CD14-positive monocyte (primary cell): ENCODE results near the gene SCEL. TPM values are rescaled to one million over a fixed set of nuclear protein-coding genes. Genes with fewer than 3 reads are reported as not detected.

Experiments
- DNase-seq, 3 donors: peaks; one replicate each; pipeline ENCODE4 v3.0.0-alpha.2; 2011 to 2022
- H2AFZ ChIP-seq: 2 replicates; pipeline ENCODE4 v1.6.0; 2012; ENCODE audit warnings: mild to moderate bottlenecking, low read depth, low read length, inconsistent platforms; ENCODE audit not compliant: insufficient read depth, poor library complexity, severe bottlenecking
- H3K27ac ChIP-seq, 2 donors: 1 replicate in 1 of 2; 2 replicates in 1 of 2; pipeline ENCODE4 v1.5.1; 2012 to 2013; ENCODE audit warnings: low read length in 2 of 2, control low read depth in 1 of 2, inconsistent platforms in 1 of 2, low read depth in 1 of 2, mild to moderate bottlenecking in 1 of 2
- H3K27me3 ChIP-seq, 2 donors: one replicate each; pipeline versions ENCODE4 v1.6.0 to v1.6.1; 2011 to 2013; ENCODE audit warnings: low read length in 2 of 2; ENCODE audit not compliant: control insufficient read depth in 2 of 2, insufficient read depth in 2 of 2
- H3K36me3 ChIP-seq, 2 donors: replicated peaks in 1 of 2; 1 replicate in 1 of 2; 2 replicates in 1 of 2; pipeline versions ENCODE4 v1.5.1 to v1.6.1; 2012 to 2013; ENCODE audit warnings: low read length in 2 of 2, control low read depth in 1 of 2, inconsistent platforms in 1 of 2, mild to moderate bottlenecking in 1 of 2; ENCODE audit not compliant: insufficient read depth in 2 of 2, control insufficient read depth in 1 of 2
- H3K4me1 ChIP-seq, 2 donors: 1 replicate in 1 of 2; 2 replicates in 1 of 2; pipeline versions ENCODE4 v1.5.1 to v1.6.1; 2012 to 2013; ENCODE audit warnings: low read length in 2 of 2, control low read depth in 1 of 2, inconsistent platforms in 1 of 2, mild to moderate bottlenecking in 1 of 2, moderate library complexity in 1 of 2; ENCODE audit not compliant: insufficient read depth in 2 of 2, control insufficient read depth in 1 of 2
- H3K4me2 ChIP-seq: replicated peaks from 2 replicates; pipeline ENCODE3; 2012; ENCODE audit warnings: low read length, moderate library complexity, mild to moderate bottlenecking; ENCODE audit not compliant: poor library complexity, severe bottlenecking; ENCODE audit errors: extremely low read depth
- H3K4me3 ChIP-seq, 3 experiments: fragments of 200-600 bp in 1 of 3; sonication (generic) in 1 of 3; replicated peaks in 1 of 3; 1 replicate in 2 of 3; 2 replicates in 1 of 3; pipeline ENCODE4 v1.5.1; 2011 to 2013; ENCODE audit warnings: low read length in 3 of 3, mild to moderate bottlenecking in 3 of 3, control low read depth in 2 of 3, low read depth in 2 of 3, inconsistent platforms in 1 of 3, moderate library complexity in 1 of 3
- H3K79me2 ChIP-seq: 2 replicates; pipeline ENCODE4 v1.6.0; 2012; ENCODE audit warnings: mild to moderate bottlenecking, control low read depth, inconsistent platforms, low read length, moderate library complexity; ENCODE audit not compliant: insufficient read depth
- H3K9ac ChIP-seq: 2 replicates; pipeline ENCODE4 v1.6.0; 2017; ENCODE audit warnings: low read length, mild to moderate bottlenecking; ENCODE audit not compliant: insufficient read depth, poor library complexity, severe bottlenecking
- H3K9me3 ChIP-seq, 2 donors: replicated peaks in 1 of 2; 1 replicate in 1 of 2; 2 replicates in 1 of 2; pipeline versions ENCODE4 v1.5.1 to v1.6.1; 2012 to 2013; ENCODE audit warnings: low read length in 2 of 2, control low read depth in 1 of 2; ENCODE audit not compliant: control insufficient read depth in 1 of 2, insufficient read depth in 1 of 2
- H4K20me1 ChIP-seq: 2 replicates; pipeline ENCODE4 v1.6.0; 2012; ENCODE audit warnings: mild to moderate bottlenecking, low read length, control low read depth, moderate library complexity; ENCODE audit not compliant: insufficient read depth
- H3K27ac Mint-ChIP-seq, 7 donors: one replicate each; pipeline ENCODE4 v1.8.0; 2020; ENCODE audit warnings: mild to moderate bottlenecking in 7 of 7, mixed read lengths in 7 of 7, moderate library complexity in 6 of 7, inconsistent platforms in 2 of 7
- H3K27me3 Mint-ChIP-seq, 3 donors: one replicate each; pipeline ENCODE4 v1.8.0; 2021 to 2022; ENCODE audit warnings: low read depth in 3 of 3, mild to moderate bottlenecking in 3 of 3, mixed read lengths in 3 of 3, moderate library complexity in 3 of 3, inconsistent platforms in 1 of 3
- H3K36me3 Mint-ChIP-seq, 2 donors: one replicate each; pipeline ENCODE4 v1.8.0; 2020; ENCODE audit warnings: mixed read lengths in 2 of 2, inconsistent platforms in 1 of 2, mild to moderate bottlenecking in 1 of 2
- H3K4me1 Mint-ChIP-seq: one replicate; pipeline ENCODE4 v1.8.0; 2020; ENCODE audit warnings: mild to moderate bottlenecking, mixed read lengths
- H3K4me3 Mint-ChIP-seq, 2 donors: one replicate each; pipeline ENCODE4 v1.8.0; 2020; ENCODE audit warnings: mild to moderate bottlenecking in 2 of 2, mixed read lengths in 2 of 2, moderate library complexity in 1 of 2
- H3K9me3 Mint-ChIP-seq, 7 donors: one replicate each; pipeline ENCODE4 v1.8.0; 2020 to 2022; ENCODE audit warnings: mixed read lengths in 7 of 7, mild to moderate bottlenecking in 6 of 7, moderate library complexity in 6 of 7, inconsistent platforms in 2 of 7
- CTCF ChIP-seq: fragments of 200-600 bp; IDR thresholded peaks from one replicate; pipeline ENCODE4 v1.8.0; 2022; ENCODE audit warnings: antibody characterized with exemption, mild to moderate bottlenecking
- WGBS: methylation state at CpG from one replicate; pipeline ENCODE4 v1.1.5; 2013; ENCODE audit warnings: missing lambda C conversion rate; ENCODE audit not compliant: insufficient coverage; 5-methylcytosine and 5-hydroxymethylcytosine counted together
- intact Hi-C, 2 donors: fragments of 100-400 bp; cut with micrococcal nuclease; formaldehyde crosslinking; loops; one replicate each; pipeline versions ENCODE4 v1.15.0 to v1.15.1; 2023
- polyA plus RNA-seq, 3 donors: library from polyadenylated mRNA; depleted of rRNA in 1 of 3; unstranded in 2 of 3; stranded (reverse) in 1 of 3; fragments of 300-500 nt in 2 of 3; fragments of >200 nt in 1 of 3; fragmentation: Illumina TruSeq in 2 of 3; gene quantifications; 1 replicate in 2 of 3; 2 replicates in 1 of 3; pipeline ENCODE4 v1.2.3, GENCODE V29; 2012 to 2021

The SCEL gene
- polyA plus RNA-seq, 3 donors = not detected

GRCh38 chr13:77543711-77544110, 8.2 kb downstream of the SCEL start:
- intact Hi-C loops = no loop called here
- Histone ChIP-seq H3K9me3 (no peaks in the 10 kb centered on the region), H3K27ac (no peak overlapping the region), H3K79me2 (no peaks in the 10 kb centered on the region), H2AFZ (no peak overlapping the region), H3K9ac (no peak overlapping the region), H4K20me1 (no peaks in the 10 kb centered on the region), H3K27me3 (no peaks in the 10 kb centered on the region), H3K4me2 (no peak overlapping the region), H3K4me3 (no peak overlapping the region), H3K4me1 (peaks cover 24 to 25% of the 10 kb centered on the region in 2 donors), H3K36me3 (no peaks in the 10 kb centered on the region)
- Mint-ChIP-seq H3K27me3 (peaks cover 0 to 2% (median 2%) of the 10 kb centered on the region in 3 donors), H3K4me1 (peaks cover 34% of the 10 kb centered on the region), H3K27ac (no peak overlapping the region), H3K4me3 (no peak overlapping the region), H3K9me3 (no peaks in the 10 kb centered on the region), H3K36me3 (no peaks in the 10 kb centered on the region)
- TF ChIP-seq CTCF = no peak
- no peak for DNase-seq
- 98% methylated on average over 5 of the region's 8 CpGs for WGBS

- no peaks in the 10 kb centered on the region for H4K20me1 ChIP-seq
- no peaks in the 10 kb centered on the region for H3K9me3 ChIP-seq
- Mint-ChIP-seq H3K27me3 (peaks cover 0 to 2% (median 2%) of the 10 kb centered on the region in 3 donors), H3K9me3 (no peaks in the 10 kb centered on the region), H3K36me3 (no peaks in the 10 kb centered on the region), H3K4me3 (peak overlapping the region in 1 of 2 donors; percentile 36), H3K4me1 (peaks cover 35% of the 10 kb centered on the region), H3K27ac (peak overlapping the region in 6 of 7 donors; percentile 6 to 67 (median 34))
- 67% methylated on average over 1 of the region's 1 CpG for WGBS
- no peak overlapping the region for H3K4me3 ChIP-seq
- H3K27ac ChIP-seq = no peak overlapping the region
- H2AFZ ChIP-seq = peak overlapping the region; percentile 38
- H3K4me1 ChIP-seq = peaks cover 24 to 25% of the 10 kb centered on the region in 2 donors
- no peaks in the 10 kb centered on the region for H3K36me3 ChIP-seq
- DNase-seq = no peak
- H3K9ac ChIP-seq = no peak overlapping the region
- intact Hi-C loops = no loop called here
- TF ChIP-seq CTCF = no peak
- no peak overlapping the region for H3K4me2 ChIP-seq
- H3K79me2 ChIP-seq = no peaks in the 10 kb centered on the region
- no peaks in the 10 kb centered on the region for H3K27me3 ChIP-seq
These were observed 8.8 kb downstream of the SCEL start for GRCh38 chr13:77544355-77544754.
